ENCODE measurements around the gene WNT5A. TPM values are rescaled to one million over a fixed set of nuclear protein-coding genes. Genes with fewer than 3 reads are reported as not detected.

The WNT5A gene
- 10 to 100 TPM in 5 of 7 donors, 1 to 10 TPM in 2; 9.8 to 26.7 (median 15.6) TPM for total RNA-seq
- 1 to 10 TPM; 1.1 to 1.7 (median 1.5) TPM for polyA plus RNA-seq
- long read RNA-seq, donor 1, result 0 reads
- long read RNA-seq, donor 2, full-length matches to known transcripts, result 4 of 4 reads
- long read RNA-seq, donor 2, partial matches to known transcripts, result 0 of 4 reads
- long read RNA-seq, donor 2, other reads (novel, unspliced or antisense), result 0 of 4 reads

GRCh38 chr3:55486857-55487380 is at the start of gene WNT5A:
WNT5A (minus strand) TSS chr3:55487306; CDS start chr3:55486985, 321 bp downstream.
- H3K4me1 ChIP-seq, result peaks cover 8 to 80% (median 37%) of the 10 kb centered on the region in 6 donors
- intact Hi-C loops (cut with DNase I; ENCODE audit: low total_unique reads), result loop anchor here (5.0 to 10.0 kb wide), 3 partner anchors 238 to 555 kb away; no protein-coding TSS in a partner anchor

GRCh38 chr3:55534876-55535275 is 47.8 kb upstream of the WNT5A start:
- H3K36me3 ChIP-seq, result no peaks in the 10 kb centered on the region
- 44 to 76% (median 66%) methylated on average over 2 of the region's 2 CpGs for WGBS, 5 donors
- H3K4me3 ChIP-seq, result no peak overlapping the region
- no peaks in the 10 kb centered on the region for H3K9me3 ChIP-seq
- H3K27me3 ChIP-seq (replicated peaks in 1 of 7), result no peaks in the 10 kb centered on the region
- H3K4me1 ChIP-seq, result no peaks in the 10 kb centered on the region
- intact Hi-C loops (cut with DNase I; ENCODE audit: low total_unique reads), result no loop called here
- DNase-seq, result no peak
- TF ChIP-seq CTCF (IDR thresholded peaks at IDR 0.05 in 8 of 11, conservative IDR thresholded peaks at IDR 0.05 in 3 of 11) (no peak), POLR2AphosphoS5 (IDR thresholded peaks at IDR 0.05) (no peak), POLR2A (IDR thresholded peaks at IDR 0.05) (no peak)
- H3K27ac ChIP-seq, result no peak overlapping the region

More at GRCh38 chr3:55486857-55487380, at the start of gene WNT5A:
- TF ChIP-seq CTCF (IDR thresholded peaks at IDR 0.05 in 8 of 11, conservative IDR thresholded peaks at IDR 0.05 in 3 of 11) (no peak), POLR2AphosphoS5 (IDR thresholded peaks at IDR 0.05) (peak in 2 of 3 donors; percentile 28 to 43)
- peak within 1 kb of the TSS; percentile 43 to 81 (median 57) for H3K4me3 ChIP-seq
- no peaks in the 10 kb centered on the region for H3K9me3 ChIP-seq
- DNase-seq, result peak; percentile 79
- 1 to 3% (median 2%) methylated on average over 46 to 52 of the region's 52 CpGs for WGBS, 5 donors
- H3K27ac ChIP-seq, result peak within 1 kb of the TSS; percentile 48 to 82 (median 77)
- peaks cover 3 to 100% (median 61%) of the 10 kb centered on the region in 7 donors for H3K27me3 ChIP-seq (replicated peaks in 1 of 7)
- no peaks in the 10 kb centered on the region for H3K36me3 ChIP-seq

DNA sequence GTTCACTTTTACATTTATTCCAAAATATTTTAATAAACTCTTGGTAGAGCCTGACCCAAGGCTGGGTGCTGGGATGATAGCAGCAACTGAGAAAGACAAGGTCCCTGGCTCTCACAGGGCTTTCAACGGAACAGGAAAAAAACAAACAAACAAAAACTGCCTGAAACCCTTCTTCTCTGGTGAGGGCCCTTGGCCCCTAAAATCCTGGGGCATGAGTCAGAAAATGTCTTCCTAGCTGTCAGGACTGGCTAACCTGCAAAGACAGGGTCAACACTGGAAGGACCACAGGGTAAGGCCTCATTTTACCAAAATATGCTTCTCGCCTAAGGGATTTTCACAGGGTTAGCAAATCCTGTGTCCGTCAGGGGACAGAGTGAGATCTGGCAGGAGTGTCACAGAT is 45.7 kb upstream of the WNT5A start:
- intact Hi-C loops (cut with DNase I; ENCODE audit: low total_unique reads), result no loop called here
- Histone ChIP-seq H3K4me3 (no peak overlapping the region), H3K9me3 (no peaks in the 10 kb centered on the region), H3K36me3 (no peaks in the 10 kb centered on the region), H3K27ac (no peak overlapping the region), H3K27me3 (replicated peaks in 1 of 7) (no peaks in the 10 kb centered on the region), H3K4me1 (no peaks in the 10 kb centered on the region)
- 89 to 95% (median 93%) methylated on average over 3 of the region's 3 CpGs for WGBS, 5 donors
- no peak for DNase-seq
- TF ChIP-seq CTCF (IDR thresholded peaks at IDR 0.05 in 8 of 11, conservative IDR thresholded peaks at IDR 0.05 in 3 of 11), result no peak
- TF ChIP-seq POLR2AphosphoS5 (IDR thresholded peaks at IDR 0.05), result no peak
- TF ChIP-seq POLR2A (IDR thresholded peaks at IDR 0.05), result no peak

DNA sequence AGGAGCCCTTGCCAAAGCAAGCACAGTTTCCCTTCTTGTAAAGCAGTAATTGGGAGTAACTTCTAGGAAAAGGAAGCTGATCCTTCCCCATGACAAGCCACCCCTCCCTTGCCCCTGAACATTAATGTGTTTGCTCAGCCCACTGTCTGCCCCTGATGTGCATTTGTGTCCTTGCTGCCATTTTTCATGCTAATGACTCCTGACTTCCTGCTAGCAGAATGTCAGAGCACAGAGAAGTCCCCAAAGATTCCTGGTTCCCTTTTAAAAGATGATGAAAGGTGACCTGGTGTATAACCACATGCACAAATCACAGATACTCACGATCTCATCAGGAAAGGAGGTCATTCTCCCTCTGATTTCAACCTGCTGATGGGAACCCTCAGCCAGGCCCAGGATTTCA is 44.2 kb upstream of the WNT5A start:
- WGBS, 5 donors, result 55 to 64% (median 58%) methylated on average over 1 of the region's 1 CpG
- no peak for DNase-seq
- intact Hi-C loops (cut with DNase I; ENCODE audit: low total_unique reads), result no loop called here
- H3K27ac ChIP-seq, result no peak overlapping the region
- no peaks in the 10 kb centered on the region for H3K9me3 ChIP-seq
- no peaks in the 10 kb centered on the region for H3K36me3 ChIP-seq
- no peaks in the 10 kb centered on the region for H3K4me1 ChIP-seq
- no peaks in the 10 kb centered on the region for H3K27me3 ChIP-seq (replicated peaks in 1 of 7)
- H3K4me3 ChIP-seq, result no peak overlapping the region
- no peak for TF ChIP-seq POLR2AphosphoS5 (IDR thresholded peaks at IDR 0.05)
- TF ChIP-seq POLR2A (IDR thresholded peaks at IDR 0.05), result no peak
- no peak for TF ChIP-seq CTCF (IDR thresholded peaks at IDR 0.05 in 8 of 11, conservative IDR thresholded peaks at IDR 0.05 in 3 of 11)

Measured in spleen (tissue), 13 donors.